HepG2 (cell line): Measurements from ENCODE around the gene DSCAML1. TPM values are rescaled to one million over a fixed set of nuclear protein-coding genes. Genes with fewer than 3 reads are reported as not detected.

Experiments
- ATAC-seq: fragments of 200-7000 bp; cut with Tn5 transposase; 3 replicates; pipeline ENCODE4 v1.9.1; 2020; ENCODE audit warnings: mild to moderate bottlenecking, moderate library complexity
- BruUV-seq: library from RNA; stranded (reverse); fragments of 400-500 nt; replicated peaks from 2 replicates; lab custom pipeline; 2021; lab: Mats Ljungman, UMichigan
- CTCF ChIA-PET: fragments of 300-600 bp; formaldehyde crosslinking; extraction: SDS; loops from one replicate; lab custom pipeline; 2021; ENCODE audit warnings: low total read pairs, inconsistent platforms, low intra/inter-chr PET ratio; lab: Yijun Ruan, JAX
- POLR2A ChIA-PET: fragments of 350-600 bp; sonication (Branson Sonifier 250); formaldehyde crosslinking; loops from one replicate; lab custom pipeline; 2020; ENCODE audit warnings: antibody characterized with exemption, inconsistent platforms; lab: Yijun Ruan, JAX
- DNase-seq: peaks from one replicate; pipeline ENCODE4 v3.0.0-alpha.2; 2015; ENCODE audit warnings: low spot score
- FAIRE-seq: peaks from 3 replicates; lab custom pipeline; 2011; peaks lifted over from hg19 to GRCh38; lab: Jason Lieb, UNC
- H2AFZ ChIP-seq: one replicate; pipeline ENCODE4 v1.6.1; 2011; ENCODE audit warnings: low read length, inconsistent platforms
- H3K27ac ChIP-seq: fragments of 300-600 bp; 3 replicates; pipeline ENCODE4 v1.8.0; 2011; ENCODE audit warnings: mixed run types, mild to moderate bottlenecking, mixed read lengths, low read length, inconsistent platforms; ENCODE audit not compliant: insufficient read depth; ENCODE audit errors: extremely low read length
- H3K27me3 ChIP-seq, 2 experiments: fragments of 200-600 bp in 1 of 2; 2 replicates in 1 of 2; 3 replicates in 1 of 2; pipeline versions ENCODE4 v1.6.0 to v1.8.0; 2011; ENCODE audit warnings: low read length in 2 of 2, mild to moderate bottlenecking in 2 of 2, moderate library complexity in 2 of 2, inconsistent platforms in 1 of 2; ENCODE audit not compliant: insufficient read depth in 2 of 2, control insufficient read depth in 1 of 2
- H3K36me3 ChIP-seq, 2 experiments: fragments of 200-600 bp in 1 of 2; replicated peaks in 1 of 2; 2 replicates in 1 of 2; 3 replicates in 1 of 2; pipeline versions ENCODE4 v1.5.1 to v1.8.0; 2011; ENCODE audit warnings: low read length in 2 of 2, inconsistent platforms in 1 of 2; ENCODE audit not compliant: insufficient read depth in 2 of 2, control insufficient read depth in 1 of 2
- H3K4me1 ChIP-seq: 2 replicates; pipeline ENCODE4 v1.5.1; 2012; ENCODE audit warnings: low read length, inconsistent platforms; ENCODE audit not compliant: insufficient read depth
- H3K4me2 ChIP-seq: 2 replicates; pipeline ENCODE4 v1.6.0; 2011; ENCODE audit warnings: low read depth, low read length, inconsistent platforms
- H3K4me3 ChIP-seq, 3 experiments: fragments of 200-600 bp in 1 of 3; sonication (generic), shearing (Covaris generic) in 1 of 3; replicated peaks in 1 of 3; 2 replicates each; pipeline ENCODE4 v1.5.1; 2011 to 2016; ENCODE audit warnings: low read length in 3 of 3, inconsistent platforms in 2 of 3, low read depth in 2 of 3, mild to moderate bottlenecking in 2 of 3, control low read depth in 1 of 3, mixed read lengths in 1 of 3; ENCODE audit not compliant: insufficient read depth in 1 of 3
- H3K79me2 ChIP-seq: one replicate; pipeline ENCODE4 v1.6.1; 2011; ENCODE audit warnings: low read length, inconsistent platforms; ENCODE audit not compliant: insufficient read depth
- H3K9ac ChIP-seq: 2 replicates; pipeline ENCODE4 v1.6.0; 2011; ENCODE audit warnings: mild to moderate bottlenecking, low read depth, low read length, inconsistent platforms; ENCODE audit not compliant: insufficient read depth
- H3K9me3 ChIP-seq: 2 replicates; pipeline ENCODE4 v1.5.1; 2012; ENCODE audit warnings: mild to moderate bottlenecking, low read length
- H4K20me1 ChIP-seq: 2 replicates; pipeline ENCODE4 v1.6.0; 2011; ENCODE audit warnings: inconsistent platforms, mild to moderate bottlenecking, low read length, moderate library complexity; ENCODE audit not compliant: insufficient read depth
- HNRNPUL1 ChIP-seq: fragments of 200-400 bp; formaldehyde crosslinking; IDR thresholded peaks from 2 replicates; pipeline ENCODE4 v1.6.1; 2017; ENCODE audit warnings: low read depth, mild to moderate bottlenecking, low read length, moderate library complexity
- NCOA1 ChIP-seq: sonication (generic); formaldehyde crosslinking; IDR thresholded peaks from 2 replicates; pipeline ENCODE4 v1.9.0; 2021; ENCODE audit warnings: missing genetic modification reagents
- ZNF180 ChIP-seq: sonication (generic); formaldehyde crosslinking; IDR thresholded peaks from 2 replicates; pipeline ENCODE4 v1.4.0; 2020; ENCODE audit warnings: low read depth, missing genetic modification reagents, borderline replicate concordance
- ZNF556 ChIP-seq: sonication (generic); formaldehyde crosslinking; IDR thresholded peaks from 2 replicates; pipeline ENCODE4 v1.4.0; 2020; ENCODE audit warnings: mild to moderate bottlenecking, missing genetic modification reagents, borderline replicate concordance
- ZSCAN20 ChIP-seq: sonication (generic); formaldehyde crosslinking; IDR thresholded peaks from 2 replicates; pipeline ENCODE4 v1.4.0; 2020; ENCODE audit warnings: missing genetic modification reagents, mild to moderate bottlenecking, borderline replicate concordance
- WGBS: methylation state at CpG from one replicate; pipeline ENCODE4 v1.1.6; 2017; ENCODE audit warnings: low lambda C conversion rate; 5-methylcytosine and 5-hydroxymethylcytosine counted together
- in situ Hi-C: cut with HindIII; loops from 2 replicates; pipeline ENCODE4 v1.10.0; 2017; ENCODE audit warnings: low pct_unique_long_range_greater_than_20kb; ENCODE audit not compliant: extremely low pct_ligation_motif_present
- intact Hi-C: fragments of 100-400 bp; cut with micrococcal nuclease; formaldehyde crosslinking; loops from one replicate; pipeline ENCODE4 v1.10.0; 2022; ENCODE audit not compliant: unreplicated experiment
- polyA plus RNA-seq, 8 experiments: library from polyadenylated mRNA; depleted of rRNA in 3 of 8; stranded (reverse) in 7 of 8; unstranded in 1 of 8; fragments of >200 nt; fragmentation: Illumina TruSeq in 4 of 8; extraction: Trizol in 4 of 8; gene quantifications; 2 replicates each; pipeline versions ENCODE4 v1.2.1 to v1.2.3, GENCODE V29; 2011 to 2016; ENCODE audit warnings: low read depth in 4 of 8, missing spikeins in 1 of 8, mixed read lengths in 1 of 8; ENCODE audit not compliant: insufficient read depth in 1 of 8
- total RNA-seq, 5 experiments: library from RNA; depleted of rRNA; stranded (reverse); fragments of >200 nt; fragmentation: Illumina TruSeq; extraction: Trizol; gene quantifications; 2 replicates each; pipeline ENCODE4 v1.2.3, GENCODE V29; 2016; ENCODE audit warnings: low read depth in 1 of 5
- TF ChIP-seq, protein P1 (sequence below): sonication (generic); formaldehyde crosslinking; IDR thresholded peaks from 2 replicates; pipeline ENCODE4 v1.5.1; 2020; ENCODE audit warnings: mild to moderate bottlenecking, moderate library complexity, missing genetic modification reagents

Gene DSCAML1
- total and polyA plus RNA-seq, 2 of the 13 experiments (the other 11 are each of a cell fraction or from before 2014, with no cell fraction given): 0.29 to 0.40 TPM

DNA sequence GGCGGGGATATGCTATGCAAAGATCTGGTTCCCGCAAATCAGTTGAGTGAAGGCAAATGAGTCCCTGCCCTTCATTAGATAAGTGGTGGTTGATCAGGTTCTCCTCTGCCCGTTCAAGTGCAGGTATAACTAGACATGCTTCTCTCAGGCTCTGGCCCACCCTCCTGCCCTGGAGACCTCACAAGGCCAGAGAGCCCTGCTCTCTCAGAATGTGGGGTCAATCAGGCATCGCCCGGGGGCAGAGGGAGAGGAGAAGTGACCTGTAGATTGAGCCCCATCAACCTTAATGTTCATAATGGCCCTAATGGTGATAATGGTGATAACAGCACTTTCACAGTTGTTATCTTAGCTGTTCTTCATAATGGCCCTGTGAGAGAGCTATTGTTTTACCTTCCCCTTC lies 224.3 kb downstream of the DSCAML1 start:
- H3K4me2 ChIP-seq: no peak overlapping the region
- H3K9me3 ChIP-seq: no peaks in the 10 kb centered on the region
- TF ChIP-seq ZNF556 (CRISPR knock-in tag) (no peak), NCOA1 (CRISPR knock-in tag) (no peak), HNRNPUL1 (no peak), ZSCAN20 (CRISPR knock-in tag) (no peak), ZNF180 (CRISPR knock-in tag) (no peak)
- FAIRE-seq (no peak), ATAC-seq (no peak), DNase-seq (no peak)
- H3K79me2 ChIP-seq: no peaks in the 10 kb centered on the region
- no peaks in the 10 kb centered on the region for H3K36me3 ChIP-seq
- intact Hi-C loops (no loop called here), in situ Hi-C loops (no loop called here)
- CTCF ChIA-PET: no interaction called here
- no TSS peak for BruUV-seq
- no peaks in the 10 kb centered on the region for H3K27me3 ChIP-seq
- no peak overlapping the region for H3K4me3 ChIP-seq
- H3K4me1 ChIP-seq: no peaks in the 10 kb centered on the region
- POLR2A ChIA-PET: no interaction called here
- no peak overlapping the region for H3K27ac ChIP-seq
- 0 out of 2 replicates have a peak, but pooled peaks cover 6% of the 10 kb centered on the region for H4K20me1 ChIP-seq
- H3K9ac ChIP-seq: no peak overlapping the region
- no peak overlapping the region for H2AFZ ChIP-seq
- 51% methylated on average over 3 of the region's 5 CpGs for WGBS

DNA sequence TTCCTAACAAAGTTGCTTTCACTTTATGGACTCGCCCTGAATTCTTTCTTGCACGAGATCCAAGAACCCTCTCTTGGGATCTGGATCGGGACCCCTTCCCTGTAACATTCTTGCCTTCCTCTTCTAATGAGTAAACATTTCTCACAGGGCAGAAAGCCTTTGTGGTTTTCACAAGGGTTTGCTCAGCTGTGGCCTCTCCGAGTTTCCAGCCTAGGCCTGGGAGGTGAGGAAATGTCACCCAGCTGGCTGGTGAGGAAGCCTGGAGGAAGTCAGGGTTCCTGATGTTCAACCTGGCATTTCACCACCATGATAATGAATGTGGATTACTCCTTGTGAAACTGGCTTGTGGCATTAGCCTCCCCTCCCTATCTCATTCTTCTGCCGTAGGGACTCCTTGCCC lies 224.9 kb downstream of the DSCAML1 start:
- BruUV-seq: no TSS peak
- no peak for FAIRE-seq
- Histone ChIP-seq H3K79me2 (no peaks in the 10 kb centered on the region), H3K9ac (no peak overlapping the region), H3K36me3 (no peaks in the 10 kb centered on the region), H3K9me3 (no peaks in the 10 kb centered on the region), H2AFZ (no peak overlapping the region), H3K27me3 (no peaks in the 10 kb centered on the region)
- intact Hi-C loops: no loop called here
- in situ Hi-C loops: no loop called here
- TF ChIP-seq, protein P1, sequence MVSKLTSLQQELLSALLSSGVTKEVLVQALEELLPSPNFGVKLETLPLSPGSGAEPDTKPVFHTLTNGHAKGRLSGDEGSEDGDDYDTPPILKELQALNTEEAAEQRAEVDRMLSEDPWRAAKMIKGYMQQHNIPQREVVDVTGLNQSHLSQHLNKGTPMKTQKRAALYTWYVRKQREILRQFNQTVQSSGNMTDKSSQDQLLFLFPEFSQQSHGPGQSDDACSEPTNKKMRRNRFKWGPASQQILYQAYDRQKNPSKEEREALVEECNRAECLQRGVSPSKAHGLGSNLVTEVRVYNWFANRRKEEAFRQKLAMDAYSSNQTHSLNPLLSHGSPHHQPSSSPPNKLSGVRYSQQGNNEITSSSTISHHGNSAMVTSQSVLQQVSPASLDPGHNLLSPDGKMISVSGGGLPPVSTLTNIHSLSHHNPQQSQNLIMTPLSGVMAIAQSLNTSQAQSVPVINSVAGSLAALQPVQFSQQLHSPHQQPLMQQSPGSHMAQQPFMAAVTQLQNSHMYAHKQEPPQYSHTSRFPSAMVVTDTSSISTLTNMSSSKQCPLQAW: no peak
- TF ChIP-seq, all 625 proteins: peak for 0
- ATAC-seq (no peak), DNase-seq (no peak)
- WGBS: 26% methylated on average over 5 of the region's 5 CpGs
- POLR2A ChIA-PET: no interaction called here
- no peaks in the 10 kb centered on the region for H3K4me1 ChIP-seq
- no peak overlapping the region for H3K4me3 ChIP-seq
- no peak overlapping the region for H3K27ac ChIP-seq
- 0 out of 2 replicates have a peak, but pooled peaks cover 6% of the 10 kb centered on the region for H4K20me1 ChIP-seq
- H3K4me2 ChIP-seq: no peak overlapping the region
- CTCF ChIA-PET: no interaction called here
